WTC11 (cell line): Measurements from ENCODE around the gene SPTBN4. TPM values are rescaled to one million over a fixed set of nuclear protein-coding genes. Genes with fewer than 3 reads are reported as not detected.

Source experiments
- ATAC-seq: fragments of 200-7000 bp; cut with Tn5 transposase; 2 replicates; pipeline ENCODE4 v1.10.0; 2021; ENCODE audit warnings: mild to moderate bottlenecking, moderate library complexity
- CTCF ChIA-PET: fragments of 300-600 bp; sonication (Branson Sonifier 250); formaldehyde crosslinking; loops from one replicate; lab custom pipeline; 2021; ENCODE audit warnings: antibody characterized with exemption; lab: Charles Lee
- POLR2A ChIA-PET: fragments of 350-600 bp; sonication (Branson Sonifier 250); formaldehyde crosslinking; loops from one replicate; lab custom pipeline; 2021; ENCODE audit warnings: antibody characterized with exemption; lab: Charles Lee
- DNase-seq: peaks from one replicate; pipeline ENCODE4 v3.0.0; 2021; ENCODE audit warnings: low spot score
- H3K27ac Mint-ChIP-seq: 2 replicates; pipeline ENCODE4 v1.8.0; 2021; ENCODE audit warnings: mixed read lengths
- H3K27me3 Mint-ChIP-seq: 2 replicates; pipeline ENCODE4 v1.8.0; 2021; ENCODE audit warnings: low read depth, mild to moderate bottlenecking, moderate library complexity, mixed read lengths
- H3K36me3 Mint-ChIP-seq: 2 replicates; pipeline ENCODE4 v1.8.0; 2021; ENCODE audit warnings: mixed read lengths
- H3K4me1 Mint-ChIP-seq: 2 replicates; pipeline ENCODE4 v1.8.0; 2022; ENCODE audit warnings: mixed read lengths
- H3K4me3 Mint-ChIP-seq: 2 replicates; pipeline ENCODE4 v1.8.0; 2021; ENCODE audit warnings: mild to moderate bottlenecking, moderate library complexity, mixed read lengths
- H3K9me3 Mint-ChIP-seq: 2 replicates; pipeline ENCODE4 v1.8.0; 2021; ENCODE audit warnings: mixed read lengths
- ARID4B ChIP-seq: sonication (generic); formaldehyde crosslinking; IDR thresholded peaks from 2 replicates; pipeline ENCODE4 v1.8.0; 2023; ENCODE audit warnings: missing genetic modification reagents, mild to moderate bottlenecking, borderline replicate concordance
- ATF2 ChIP-seq: sonication (generic); formaldehyde crosslinking; IDR thresholded peaks from 2 replicates; pipeline ENCODE4 v1.8.1; 2022; ENCODE audit warnings: low read depth, missing genetic modification reagents, borderline replicate concordance
- CREB1 ChIP-seq: sonication (generic); formaldehyde crosslinking; IDR thresholded peaks from 2 replicates; pipeline ENCODE4 v1.8.0; 2023; ENCODE audit warnings: mild to moderate bottlenecking, missing genetic modification reagents
- E2F1 ChIP-seq: sonication (generic); formaldehyde crosslinking; IDR thresholded peaks from 2 replicates; pipeline ENCODE4 v1.8.0; 2022; ENCODE audit warnings: mild to moderate bottlenecking, missing genetic modification reagents
- E2F4 ChIP-seq: sonication (generic); formaldehyde crosslinking; IDR thresholded peaks from 2 replicates; pipeline ENCODE4 v1.8.1; 2022; ENCODE audit warnings: low read depth, mild to moderate bottlenecking, moderate library complexity, missing genetic modification reagents, borderline replicate concordance
- ELF4 ChIP-seq: sonication (generic); formaldehyde crosslinking; IDR thresholded peaks from 2 replicates; pipeline ENCODE4 v1.8.1; 2022; ENCODE audit warnings: low read depth, mild to moderate bottlenecking, moderate library complexity, missing genetic modification reagents
- GRHL2 ChIP-seq: fragments of 250-450 bp; sonication (Bioruptor Pico); IDR thresholded peaks from 2 replicates; pipeline ENCODE4 v1.8.0; 2022; ENCODE audit warnings: mild to moderate bottlenecking, moderate library complexity; ENCODE audit not compliant: insufficient replicate concordance, severe bottlenecking
- GTF2I ChIP-seq: fragments of 250-450 bp; sonication (Bioruptor Pico); conservative IDR thresholded peaks from 2 replicates; pipeline ENCODE4 v1.4.0; 2021; ENCODE audit warnings: mild to moderate bottlenecking
- IRF2 ChIP-seq: sonication (generic); formaldehyde crosslinking; IDR thresholded peaks from 2 replicates; pipeline ENCODE4 v1.8.0; 2022; ENCODE audit warnings: low read depth, missing genetic modification reagents, borderline replicate concordance
- MYBL2 ChIP-seq: sonication (generic); formaldehyde crosslinking; IDR thresholded peaks from 2 replicates; pipeline ENCODE4 v1.8.1; 2023; ENCODE audit warnings: mild to moderate bottlenecking, moderate library complexity, missing genetic modification reagents
- OVOL2 ChIP-seq: fragments of 250-450 bp; sonication (Bioruptor Pico); IDR thresholded peaks from 2 replicates; pipeline ENCODE4 v1.9.0; 2021; ENCODE audit warnings: mild to moderate bottlenecking, borderline replicate concordance
- PREB ChIP-seq: sonication (generic); formaldehyde crosslinking; IDR thresholded peaks from 2 replicates; pipeline ENCODE4 v1.8.1; 2022; ENCODE audit warnings: mild to moderate bottlenecking, missing genetic modification reagents, moderate library complexity, borderline replicate concordance
- USF1 ChIP-seq: sonication (generic); formaldehyde crosslinking; IDR thresholded peaks from 2 replicates; pipeline ENCODE4 v1.8.0; 2022; ENCODE audit warnings: mild to moderate bottlenecking, missing genetic modification reagents
- ZNF423 ChIP-seq: fragments of 250-450 bp; sonication (Bioruptor Pico); IDR thresholded peaks from 2 replicates; pipeline ENCODE4 v2.1.2; 2022; ENCODE audit warnings: mild to moderate bottlenecking, moderate library complexity
- total RNA-seq: library from RNA; stranded (reverse); gene quantifications from 3 replicates; pipeline ENCODE4 v1.2.3, GENCODE V29; 2021
- TF ChIP-seq, protein P1 (sequence below): sonication (generic); formaldehyde crosslinking; IDR thresholded peaks from 2 replicates; pipeline ENCODE4 v1.8.0; 2022; ENCODE audit warnings: mild to moderate bottlenecking, missing genetic modification reagents
- TF ChIP-seq, protein P2 (sequence below): sonication (generic); formaldehyde crosslinking; IDR thresholded peaks from 2 replicates; pipeline ENCODE4 v1.8.1; 2022; ENCODE audit warnings: missing genetic modification reagents, borderline replicate concordance

Gene SPTBN4
- total RNA-seq, 1 experiment from 2014 or later, result 2.8 TPM

- TF ChIP-seq ATF2 (CRISPR knock-in tag), result no peak
- no peak for TF ChIP-seq E2F1 (CRISPR knock-in tag)
- no peak for TF ChIP-seq USF1 (CRISPR knock-in tag)
- TF ChIP-seq OVOL2 (CRISPR knock-in tag), result no peak
Observed at GRCh38 chr19:40588926-40589569, 122.2 kb downstream of the SPTBN4 start (continued).

DNA sequence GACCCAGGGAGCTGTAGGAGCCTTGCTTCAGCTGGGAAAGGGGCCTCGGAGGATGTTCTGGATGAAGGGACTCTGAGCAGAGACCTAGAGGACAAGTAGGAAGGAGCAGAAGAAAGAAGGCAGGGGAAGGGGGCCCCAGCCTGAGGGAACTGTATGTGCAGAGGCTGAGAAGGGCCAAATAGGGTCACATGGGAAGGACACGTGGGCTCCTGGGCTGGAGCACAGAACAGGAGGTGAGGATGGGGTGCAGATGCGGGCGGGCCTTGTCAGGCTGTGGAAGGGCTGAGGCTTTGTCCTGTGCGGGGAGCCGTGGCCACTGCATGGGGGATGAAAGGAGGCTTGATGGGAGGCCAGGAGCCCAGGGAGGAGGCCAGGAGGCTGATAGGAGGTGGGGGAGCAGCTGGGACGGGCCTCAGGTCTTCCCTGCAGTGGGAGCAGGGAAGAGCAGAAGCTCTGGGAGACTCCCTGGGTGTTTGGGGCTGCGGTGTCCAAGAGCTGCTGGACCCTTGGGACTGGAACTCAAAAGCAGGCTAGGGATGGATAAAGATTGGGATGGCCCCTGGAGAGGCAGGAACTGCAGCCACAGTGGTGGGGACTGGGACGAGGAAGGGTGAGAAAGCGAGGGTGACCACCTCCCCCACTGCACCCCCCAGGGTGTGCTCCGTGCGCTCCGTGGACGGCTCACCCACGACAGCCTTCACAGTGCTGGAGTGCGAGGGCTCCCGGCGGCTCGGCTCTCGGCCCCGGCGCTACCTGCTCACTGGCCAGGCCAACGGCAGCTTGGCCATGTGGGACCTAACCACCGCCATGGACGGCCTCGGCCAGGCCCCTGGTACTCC lies 123.0 kb downstream of the SPTBN4 start:
- DNase-seq, result no peak
- ChIA-PET CTCF (interaction anchor here (0.7 to 1.4 kb wide), 2 partner anchors 41 to 60 kb away, joined by 3 to 4 read pairs; no protein-coding TSS in a partner anchor), POLR2A (interaction anchor here (0.6 kb wide), 1 partner anchor 85 kb away, joined by 3 read pairs; no protein-coding TSS in a partner anchor)
- H3K9me3 Mint-ChIP-seq, result 0 out of 2 replicates have a peak, but pooled peaks cover 3% of the 10 kb centered on the region
- H3K4me1 Mint-ChIP-seq, result peaks cover 8% of the 10 kb centered on the region
- ATAC-seq, result no peak
- no peak overlapping the region for H3K4me3 Mint-ChIP-seq
- H3K27me3 Mint-ChIP-seq, result peaks cover 11% of the 10 kb centered on the region
- no peak overlapping the region for H3K27ac Mint-ChIP-seq
- H3K36me3 Mint-ChIP-seq, result peaks cover 20% of the 10 kb centered on the region
- TF ChIP-seq ARID4B (CRISPR knock-in tag) (no peak), E2F4 (CRISPR knock-in tag) (no peak), IRF2 (CRISPR knock-in tag) (no peak), ZNF423 (CRISPR knock-in tag) (no peak), GRHL2 (CRISPR knock-in tag) (no peak), MYBL2 (CRISPR knock-in tag) (no peak), ELF4 (CRISPR knock-in tag) (no peak), GTF2I (no peak), PREB (no peak), CREB1 (no peak)
- TF ChIP-seq, protein P1, sequence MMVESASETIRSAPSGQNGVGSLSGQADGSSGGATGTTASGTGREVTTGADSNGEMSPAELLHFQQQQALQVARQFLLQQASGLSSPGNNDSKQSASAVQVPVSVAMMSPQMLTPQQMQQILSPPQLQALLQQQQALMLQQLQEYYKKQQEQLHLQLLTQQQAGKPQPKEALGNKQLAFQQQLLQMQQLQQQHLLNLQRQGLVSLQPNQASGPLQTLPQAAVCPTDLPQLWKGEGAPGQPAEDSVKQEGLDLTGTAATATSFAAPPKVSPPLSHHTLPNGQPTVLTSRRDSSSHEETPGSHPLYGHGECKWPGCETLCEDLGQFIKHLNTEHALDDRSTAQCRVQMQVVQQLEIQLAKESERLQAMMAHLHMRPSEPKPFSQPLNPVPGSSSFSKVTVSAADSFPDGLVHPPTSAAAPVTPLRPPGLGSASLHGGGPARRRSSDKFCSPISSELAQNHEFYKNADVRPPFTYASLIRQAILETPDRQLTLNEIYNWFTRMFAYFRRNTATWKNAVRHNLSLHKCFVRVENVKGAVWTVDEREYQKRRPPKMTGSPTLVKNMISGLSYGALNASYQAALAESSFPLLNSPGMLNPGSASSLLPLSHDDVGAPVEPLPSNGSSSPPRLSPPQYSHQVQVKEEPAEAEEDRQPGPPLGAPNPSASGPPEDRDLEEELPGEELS (CRISPR knock-in tag), result no peak
- TF ChIP-seq, protein P2, sequence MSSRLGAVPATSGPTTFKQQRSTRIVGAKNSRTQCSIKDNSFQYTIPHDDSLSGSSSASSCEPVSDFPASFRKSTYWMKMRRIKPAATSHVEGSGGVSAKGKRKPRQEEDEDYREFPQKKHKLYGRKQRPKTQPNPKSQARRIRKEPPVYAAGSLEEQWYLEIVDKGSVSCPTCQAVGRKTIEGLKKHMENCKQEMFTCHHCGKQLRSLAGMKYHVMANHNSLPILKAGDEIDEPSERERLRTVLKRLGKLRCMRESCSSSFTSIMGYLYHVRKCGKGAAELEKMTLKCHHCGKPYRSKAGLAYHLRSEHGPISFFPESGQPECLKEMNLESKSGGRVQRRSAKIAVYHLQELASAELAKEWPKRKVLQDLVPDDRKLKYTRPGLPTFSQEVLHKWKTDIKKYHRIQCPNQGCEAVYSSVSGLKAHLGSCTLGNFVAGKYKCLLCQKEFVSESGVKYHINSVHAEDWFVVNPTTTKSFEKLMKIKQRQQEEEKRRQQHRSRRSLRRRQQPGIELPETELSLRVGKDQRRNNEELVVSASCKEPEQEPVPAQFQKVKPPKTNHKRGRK (CRISPR knock-in tag), result no peak
